GM21515 (cell line): ENCODE results near the gene VPS26A.

ENCODE experiments used
- ATAC-seq: cut with Tn5 transposase; IDR thresholded peaks from one replicate; pipeline ENCODE4 v1.9.1; 2021; ENCODE audit not compliant: unreplicated experiment

Gene VPS26A

DNA sequence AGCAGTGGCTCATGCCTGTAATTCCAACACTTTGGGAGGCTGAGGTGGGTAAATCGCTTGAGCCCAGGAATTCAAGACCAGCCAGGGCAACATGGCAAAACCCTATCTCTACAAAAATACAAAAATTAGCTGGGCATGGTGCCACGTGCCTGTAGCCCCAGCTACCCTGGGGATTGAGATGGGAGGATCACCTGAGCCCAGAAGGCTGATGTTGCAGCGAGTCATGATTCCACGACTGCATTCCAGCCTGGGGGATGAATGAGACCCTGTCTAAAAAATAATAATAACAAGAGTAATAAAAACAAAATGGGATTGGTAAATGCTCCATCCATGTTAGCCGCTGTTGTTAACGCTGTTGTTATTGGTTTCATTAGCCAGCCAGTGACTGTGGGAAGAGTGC is 94.9 kb downstream of the VPS26A start:
- no peak for ATAC-seq

DNA sequence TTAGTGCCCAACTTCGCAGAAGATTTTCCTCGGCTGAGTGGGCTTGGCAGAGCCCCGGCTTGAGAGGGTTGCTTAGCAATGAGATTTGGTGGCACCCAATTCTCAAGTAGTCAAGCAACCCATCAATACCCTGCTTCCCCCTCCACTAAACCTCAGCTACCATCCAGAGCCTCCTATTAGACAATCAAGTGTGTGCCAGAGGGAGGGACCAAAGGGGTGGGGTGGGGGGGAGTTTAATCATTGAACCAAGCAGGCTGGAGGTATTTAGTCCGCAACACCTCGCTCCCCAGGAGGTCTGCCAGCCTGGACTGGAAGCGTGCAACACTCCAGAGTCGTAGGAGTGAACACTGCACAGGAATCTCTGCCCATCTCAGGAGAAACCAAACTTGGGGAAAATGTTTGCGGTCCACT is 96.1 kb downstream of the VPS26A start, which contains the start of gene HKDC1:
TSS of gene HKDC1 (plus strand) at position 292 of the 411 bp plus-strand sequence. CDS start at position 396, 104 bp downstream.
- no peak for ATAC-seq

DNA sequence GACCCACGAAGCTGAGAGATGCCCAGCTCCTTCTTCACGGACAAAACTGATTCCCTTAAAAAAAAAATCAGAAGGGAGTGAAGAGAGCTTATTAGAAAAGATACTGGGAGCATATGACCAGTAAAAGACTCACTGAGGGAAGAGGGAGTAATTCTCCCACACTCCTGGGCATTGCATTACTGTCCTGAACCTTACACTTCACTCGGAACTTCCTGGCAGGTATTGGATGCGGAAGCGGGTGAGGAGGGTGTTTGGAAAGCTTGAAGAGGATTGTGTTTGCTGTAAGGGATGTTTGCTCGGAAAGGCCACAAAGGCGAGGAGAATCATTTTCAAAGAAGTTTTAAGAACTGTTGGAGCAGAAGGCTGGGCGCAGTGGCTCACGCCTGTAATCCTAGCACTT is 96.5 kb downstream of the VPS26A start:
- ATAC-seq, result no peak
